ENCODE data around the gene SYDE1.
A peak's percentile ranks its signal among the peaks of the same experiment; 100 is the strongest.

The SYDE1 gene

GRCh38 chr19:15125232-15126067 is 18.2 kb downstream of the SYDE1 start:
- DNase-seq (ENCODE audit: low read depth) = peak; percentile 96

DNA sequence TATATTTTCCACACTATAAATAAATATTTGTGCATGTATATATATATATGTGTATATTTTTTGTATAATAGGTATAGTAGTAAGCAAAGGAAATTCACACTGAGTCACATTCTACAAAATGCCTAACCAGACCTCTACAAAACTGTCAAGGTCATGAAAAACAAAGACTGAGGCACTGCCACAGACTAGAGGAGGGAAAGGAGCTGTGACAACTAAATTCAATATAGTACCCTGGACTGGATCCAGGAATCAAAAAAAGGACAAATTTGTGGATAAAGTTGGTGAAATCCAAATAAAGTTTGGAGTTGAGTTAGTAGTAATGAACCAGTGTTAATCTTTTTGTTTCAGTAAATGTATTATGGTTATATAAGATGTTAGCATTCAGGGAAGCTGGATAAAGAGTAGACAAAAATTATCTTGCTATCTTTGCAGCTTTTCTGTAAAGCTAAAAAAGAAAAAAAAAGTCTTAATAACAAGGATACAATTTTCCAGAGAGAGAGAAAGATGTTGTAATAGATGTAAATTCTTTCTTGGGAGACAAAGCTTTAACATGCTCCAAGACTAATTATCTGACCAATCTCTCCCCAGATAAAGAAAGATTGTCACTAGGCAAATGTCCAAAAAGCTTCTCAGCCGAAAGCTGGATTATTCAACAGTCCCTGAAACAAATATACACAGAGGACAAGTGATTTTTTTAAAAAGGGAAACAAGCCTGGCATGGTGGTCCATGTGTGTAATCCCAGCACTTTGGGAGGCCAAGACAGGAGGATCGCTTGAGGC is 19.1 kb downstream of the SYDE1 start:
- no peak for DNase-seq (ENCODE audit: low read depth)

- DNase-seq (ENCODE audit: low read depth) = no peak
Observed at GRCh38 chr19:15128162-15128770, 21.1 kb downstream of the SYDE1 start.

GRCh38 chr19:15129856-15130585 is 22.8 kb downstream of the SYDE1 start:
- no peak for DNase-seq (ENCODE audit: low read depth)

DNA sequence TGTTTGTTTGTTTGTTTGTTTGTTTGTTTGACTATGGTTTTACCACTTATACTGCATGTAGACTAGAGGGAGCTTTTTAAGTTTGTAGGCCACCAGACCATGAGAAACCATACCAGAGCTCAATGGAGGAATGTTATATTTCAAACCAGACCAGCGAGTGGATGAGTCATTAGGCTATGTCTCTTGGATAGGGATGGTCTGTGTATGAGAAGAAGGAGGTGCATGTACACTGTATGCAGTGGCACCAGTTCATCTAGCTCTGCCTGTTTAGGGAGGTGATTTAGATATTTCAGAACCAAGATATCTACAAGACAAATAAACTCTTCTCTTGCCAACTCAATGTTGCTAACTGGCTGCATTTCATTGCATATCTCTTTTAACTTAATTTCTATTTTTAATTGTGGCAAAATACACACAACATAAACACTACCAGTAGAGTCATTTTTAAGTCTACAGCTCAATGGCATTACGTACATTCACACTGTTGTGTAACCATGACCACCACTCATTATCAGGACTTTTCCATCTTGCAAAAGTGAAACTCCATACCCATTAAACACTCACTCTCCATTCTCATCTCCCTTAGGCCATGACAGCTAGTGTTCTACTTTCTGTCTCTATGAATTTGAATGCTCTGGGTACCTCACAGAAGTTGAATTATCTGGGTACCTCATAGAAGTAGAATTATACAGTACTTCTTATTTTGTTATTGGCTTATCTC is 29.2 kb downstream of the SYDE1 start:
- no peak for DNase-seq (ENCODE audit: low read depth)

GRCh38 chr19:15137777-15138176 is 30.6 kb downstream of the SYDE1 start:
- no peak for DNase-seq (ENCODE audit: low read depth)

GRCh38 chr19:15138427-15138826 is 31.2 kb downstream of the SYDE1 start:
- no peak for DNase-seq (ENCODE audit: low read depth)

GRCh38 chr19:15141143-15141542 is 33.9 kb downstream of the SYDE1 start:
- DNase-seq (ENCODE audit: low read depth) = no peak

GRCh38 chr19:15142313-15142712 is 35.1 kb downstream of the SYDE1 start:
- DNase-seq (ENCODE audit: low read depth) = no peak

DNA sequence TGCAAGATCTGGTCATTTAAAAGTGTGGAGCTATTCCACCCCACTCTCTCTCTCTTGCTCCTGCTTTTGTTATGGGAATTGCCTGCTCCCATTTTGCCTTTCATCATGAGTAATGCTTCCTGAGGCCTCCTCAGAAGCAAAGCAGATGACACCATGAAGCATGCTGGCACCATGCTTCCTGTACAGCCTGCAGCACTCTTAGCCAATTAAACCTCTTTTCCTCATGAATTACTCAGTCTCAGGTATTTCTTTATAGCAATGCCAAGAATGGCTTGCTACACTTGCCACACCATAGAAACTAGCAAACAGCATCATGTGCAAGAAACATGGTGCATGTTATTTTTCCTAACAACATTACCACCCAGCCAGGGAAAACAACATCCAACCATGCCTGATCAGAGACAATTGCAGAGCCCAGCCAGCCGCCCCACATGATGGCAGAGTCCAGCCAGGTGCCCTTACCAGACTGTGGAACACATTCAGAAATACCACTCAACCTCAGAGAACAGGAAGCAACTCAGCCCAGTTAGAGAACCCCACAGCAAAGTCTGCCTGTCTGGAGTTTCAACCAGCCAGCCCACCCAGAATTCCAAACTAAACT is 36.9 kb downstream of the SYDE1 start:
- no peak for DNase-seq (ENCODE audit: low read depth)

GRCh38 chr19:15147090-15147489 is 39.9 kb downstream of the SYDE1 start:
- no peak for DNase-seq (ENCODE audit: low read depth)

GRCh38 chr19:15149737-15150136 is 42.5 kb downstream of the SYDE1 start:
- DNase-seq (ENCODE audit: low read depth) = no peak

DNA sequence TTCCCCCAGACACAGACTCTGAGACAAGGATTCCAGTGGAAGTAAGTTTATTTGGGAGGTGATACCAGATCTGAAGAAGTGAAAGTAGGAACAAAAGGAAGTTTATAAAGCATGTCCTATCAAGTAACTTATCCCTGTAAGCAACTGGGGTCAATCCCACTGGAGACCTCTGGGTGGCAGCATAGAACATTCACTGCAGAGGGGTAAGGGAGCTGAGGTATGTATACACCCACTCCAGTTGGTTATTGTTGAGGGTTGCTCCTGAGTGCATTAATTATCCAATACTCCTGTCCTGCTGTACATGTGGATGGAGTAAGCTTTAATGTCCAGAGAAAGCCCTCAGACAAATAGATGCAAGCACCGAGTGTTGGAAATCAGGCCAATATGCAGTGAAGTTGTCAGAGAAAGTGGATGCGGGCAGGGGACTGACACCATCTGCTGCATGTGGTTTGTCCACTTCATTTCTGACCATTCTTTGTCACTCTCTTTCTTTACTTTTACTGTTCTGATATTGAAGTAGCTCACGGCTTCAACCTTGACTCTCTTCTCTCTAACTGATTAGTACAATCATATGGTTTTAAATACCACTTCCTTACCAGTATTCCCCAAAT is 46.9 kb downstream of the SYDE1 start:
- no peak for DNase-seq (ENCODE audit: low read depth)

DNA sequence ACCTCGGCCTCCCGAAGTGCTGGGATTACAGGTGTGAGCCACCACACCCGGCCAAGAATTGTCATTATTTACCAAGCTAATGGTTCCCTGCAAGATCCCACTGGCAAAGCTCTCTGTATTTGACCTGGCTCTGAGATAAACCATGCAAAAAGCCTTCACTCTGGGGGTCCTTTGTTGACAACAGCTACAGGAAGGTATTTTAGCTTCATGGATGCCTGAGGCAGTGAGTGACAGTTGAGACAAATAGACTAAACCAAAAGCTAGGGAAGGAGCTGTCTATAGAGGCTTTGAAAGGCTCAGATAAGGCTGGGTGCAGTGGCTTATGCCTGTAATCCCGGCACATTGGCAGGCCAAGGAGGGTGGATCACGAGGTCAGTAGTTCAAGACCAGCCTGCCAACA is 48.1 kb downstream of the SYDE1 start:
- DNase-seq (ENCODE audit: low read depth) = no peak

GRCh38 chr19:15156391-15156790 is 49.2 kb downstream of the SYDE1 start:
- DNase-seq (ENCODE audit: low read depth) = no peak

DNA sequence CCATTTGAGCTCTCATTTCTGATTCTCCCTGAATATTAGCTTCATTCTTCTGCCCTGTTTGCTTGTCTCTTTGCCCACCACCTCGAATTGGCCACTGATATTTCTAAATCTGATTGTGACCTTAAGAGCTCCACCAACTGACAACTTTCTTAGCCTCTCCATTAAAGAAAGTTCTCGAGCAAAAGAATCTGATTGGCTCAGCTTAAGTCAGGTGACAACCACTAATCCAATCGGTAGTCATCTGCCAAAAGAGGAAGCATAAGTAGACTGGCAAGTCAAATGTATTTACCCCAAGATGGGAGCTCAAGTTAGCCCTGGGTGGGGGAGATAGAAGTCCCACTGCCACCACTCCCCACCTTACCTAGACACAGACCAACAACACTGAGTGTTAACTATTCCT is 52.0 kb downstream of the SYDE1 start:
- DNase-seq (ENCODE audit: low read depth) = no peak

- no peak for DNase-seq (ENCODE audit: low read depth)
Observed at GRCh38 chr19:15161028-15161984, 54.1 kb downstream of the SYDE1 start.
